HG03457 (cell line): ENCODE measurements around the gene ASPDH.

ENCODE experiments used
- ATAC-seq: cut with Tn5 transposase; IDR thresholded peaks from one replicate; pipeline ENCODE4 v1.9.1; 2021; ENCODE audit warnings: moderate number of reproducible peaks; ENCODE audit not compliant: unreplicated experiment

The ASPDH gene

GRCh38 chr19:50498219-50499056, 15.3 kb downstream of the ASPDH start:
- ATAC-seq: no peak

GRCh38 chr19:50497022-50497405, 16.7 kb downstream of the ASPDH start:
- ATAC-seq: no peak

- ATAC-seq: no peak
Observed at GRCh38 chr19:50496189-50497021, 17.3 kb downstream of the ASPDH start.

GRCh38 chr19:50495020-50495531, 18.6 kb downstream of the ASPDH start:
- no peak for ATAC-seq

- no peak for ATAC-seq
Observed at GRCh38 chr19:50494186-50495019, 19.3 kb downstream of the ASPDH start.

- ATAC-seq: no peak
Observed at GRCh38 chr19:50493171-50493570, 20.5 kb downstream of the ASPDH start.

GRCh38 chr19:50492303-50493052, 21.2 kb downstream of the ASPDH start:
- ATAC-seq: no peak

GRCh38 chr19:50490991-50491472, 22.7 kb downstream of the ASPDH start:
- no peak for ATAC-seq

- ATAC-seq: no peak
Observed at GRCh38 chr19:50490411-50490811, 23.3 kb downstream of the ASPDH start.

GRCh38 chr19:50489461-50490011, 24.2 kb downstream of the ASPDH start:
- no peak for ATAC-seq

GRCh38 chr19:50488389-50489194, 25.1 kb downstream of the ASPDH start:
- no peak for ATAC-seq

GRCh38 chr19:50486823-50487515, 26.7 kb downstream of the ASPDH start:
- ATAC-seq: no peak

- no peak for ATAC-seq
Observed at GRCh38 chr19:50485284-50485955, 28.3 kb downstream of the ASPDH start.

GRCh38 chr19:50482916-50483315, 30.8 kb downstream of the ASPDH start:
- ATAC-seq: no peak

GRCh38 chr19:50482271-50482855, 31.4 kb downstream of the ASPDH start:
- ATAC-seq: no peak

- no peak for ATAC-seq
Observed at GRCh38 chr19:50481351-50482149, 32.2 kb downstream of the ASPDH start.
